Stimulated activated CD8-positive, alpha-beta memory T cell treated with anti-CD3 and anti-CD28 coated beads, Interleukin-15, amount 100 ng/mL, for 4 hours (primary cell): Measurements from ENCODE around the gene FBXW4.
"Not testable (repeated sequence)": the region's sequence is repeated elsewhere in the genome, so short reads cannot be mapped to it uniquely, and the experiment has no call there.

Source experiments
- DNase-seq, 2 donors: peaks; one replicate each; pipeline ENCODE4 v3.0.0-alpha.2; 2020; ENCODE audit warnings: low read depth in 2 of 2

Gene FBXW4

DNA sequence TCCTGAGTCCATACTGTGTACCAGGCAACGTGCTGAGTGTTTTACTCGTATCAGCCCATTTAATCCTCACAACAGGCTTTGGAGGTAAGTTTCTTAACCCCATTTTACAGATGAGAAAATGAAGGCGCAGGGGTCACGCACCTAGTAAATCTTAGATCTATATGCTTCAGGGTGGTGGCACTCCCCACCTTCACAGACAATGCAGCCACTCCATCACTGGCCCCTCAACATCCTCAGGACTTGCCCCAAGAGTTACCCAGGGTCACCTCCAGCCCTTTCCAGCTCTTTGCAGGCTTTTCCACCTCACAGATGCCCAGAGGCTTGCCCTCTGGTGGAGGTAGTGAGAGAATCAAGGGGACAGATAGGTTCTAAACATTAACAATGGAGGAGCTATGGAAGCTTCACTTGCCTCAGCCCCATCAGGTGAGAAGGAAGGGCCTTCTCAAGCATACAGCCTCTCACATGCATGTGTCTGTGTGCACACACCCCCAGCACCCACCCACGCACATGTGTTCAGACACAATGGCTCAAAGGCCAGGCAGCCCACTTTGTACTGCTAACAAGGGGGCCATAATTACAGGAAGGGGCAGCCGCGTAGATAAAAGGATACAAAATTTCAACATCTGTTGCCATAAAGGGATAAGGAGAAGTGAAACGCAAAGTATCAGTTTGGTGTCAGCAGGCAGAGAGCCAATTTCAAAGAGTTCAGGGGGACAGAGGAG is 77.7 kb downstream of the FBXW4 start:
- DNase-seq: no peak

GRCh38 chr10:101616415-101617101 is 78.4 kb downstream of the FBXW4 start:
- no peak for DNase-seq

DNA sequence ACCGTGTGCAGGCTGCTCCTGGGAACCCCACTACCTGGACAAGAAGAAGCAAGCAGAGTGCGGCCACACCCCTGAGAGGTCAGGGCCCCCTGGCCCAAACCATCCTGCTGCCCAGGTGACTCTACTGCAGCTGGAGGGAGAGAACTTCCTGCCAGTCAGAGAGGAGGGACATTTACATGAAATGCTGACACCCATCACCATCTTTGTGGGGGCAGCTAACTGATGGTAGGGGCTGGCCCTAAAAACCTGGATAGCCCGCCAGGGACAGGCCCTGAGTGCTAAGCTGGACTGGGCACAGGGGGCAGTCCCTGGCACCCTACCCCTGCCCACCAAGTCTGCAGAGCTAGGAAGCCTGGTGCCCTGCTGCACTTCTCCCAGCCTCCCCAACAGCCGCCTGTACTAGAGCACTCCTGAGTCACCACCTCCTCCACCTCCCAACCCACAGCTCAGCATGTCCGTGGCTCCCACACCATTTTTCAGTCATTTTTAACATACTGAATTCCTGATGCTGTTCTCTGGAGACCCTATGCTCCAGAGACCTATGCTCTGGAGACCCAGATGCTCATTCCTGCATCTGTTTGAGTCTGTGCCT is 79.3 kb downstream of the FBXW4 start:
- no peak for DNase-seq

- no peak for DNase-seq
Measured at GRCh38 chr10:101614663-101615524, 80.1 kb downstream of the FBXW4 start.

GRCh38 chr10:101613646-101614045 is 81.3 kb downstream of the FBXW4 start:
- no peak for DNase-seq

DNA sequence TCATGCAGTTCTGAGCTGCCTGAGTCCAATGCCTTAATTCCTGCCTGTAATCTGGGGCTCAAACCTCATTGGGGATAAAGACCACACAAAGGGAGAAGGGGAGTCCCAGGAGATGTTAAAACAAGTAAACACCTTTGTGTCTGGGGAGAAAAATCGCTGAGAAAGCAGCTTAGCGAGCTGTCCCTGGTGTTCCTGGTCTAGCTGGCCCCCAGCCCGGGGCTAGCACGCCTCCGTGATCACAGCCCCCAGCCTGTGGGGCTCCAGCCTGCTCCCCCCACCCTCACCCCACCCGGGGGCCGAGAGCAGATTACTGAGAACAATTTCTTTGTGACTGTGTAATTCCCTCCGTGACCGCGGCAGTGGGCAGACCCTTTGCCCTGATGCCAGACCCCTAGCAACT is 82.1 kb downstream of the FBXW4 start:
- DNase-seq: no peak

DNA sequence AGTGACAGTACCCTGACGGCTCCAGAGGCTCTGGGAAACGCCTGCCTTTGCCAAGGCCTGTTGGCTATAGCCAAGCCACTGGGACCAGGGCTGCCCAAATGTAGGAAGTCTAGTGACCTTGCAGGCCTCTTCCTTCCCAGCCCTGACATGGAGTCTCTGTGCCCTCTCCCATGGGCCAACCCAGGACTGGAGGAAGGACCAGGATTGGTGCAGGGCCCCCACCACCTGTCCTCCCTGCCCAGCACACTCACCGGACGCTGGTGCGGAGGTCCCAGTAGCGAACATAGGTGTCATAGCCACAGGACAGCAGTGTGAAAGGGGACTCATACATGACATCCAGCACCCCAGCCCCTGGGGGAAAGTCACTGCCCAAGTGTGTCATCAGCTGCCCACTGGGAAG is 82.9 kb downstream of the FBXW4 start:
- no peak for DNase-seq

- no peak for DNase-seq
Measured at GRCh38 chr10:101611096-101611905, 83.7 kb downstream of the FBXW4 start.

DNA sequence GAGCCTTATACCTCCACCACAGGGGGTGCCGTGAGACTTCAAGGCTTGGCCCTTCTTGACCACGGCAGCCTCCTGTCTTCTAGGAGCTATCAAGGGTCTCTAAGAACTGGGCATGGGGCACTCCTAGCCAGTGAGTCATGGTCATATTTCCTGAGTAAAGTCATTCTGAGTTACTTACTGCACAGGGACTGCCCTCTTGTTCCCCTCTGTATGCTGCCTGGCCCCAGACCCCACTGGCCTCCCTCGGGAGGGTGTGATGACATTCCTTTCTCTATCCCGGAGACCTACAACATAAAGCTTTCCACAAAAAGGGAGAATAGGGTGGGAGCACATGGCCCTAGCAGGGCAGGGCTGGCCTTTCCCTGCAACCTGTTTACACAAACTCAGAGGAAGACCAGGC is 85.5 kb downstream of the FBXW4 start:
- no peak for DNase-seq

DNA sequence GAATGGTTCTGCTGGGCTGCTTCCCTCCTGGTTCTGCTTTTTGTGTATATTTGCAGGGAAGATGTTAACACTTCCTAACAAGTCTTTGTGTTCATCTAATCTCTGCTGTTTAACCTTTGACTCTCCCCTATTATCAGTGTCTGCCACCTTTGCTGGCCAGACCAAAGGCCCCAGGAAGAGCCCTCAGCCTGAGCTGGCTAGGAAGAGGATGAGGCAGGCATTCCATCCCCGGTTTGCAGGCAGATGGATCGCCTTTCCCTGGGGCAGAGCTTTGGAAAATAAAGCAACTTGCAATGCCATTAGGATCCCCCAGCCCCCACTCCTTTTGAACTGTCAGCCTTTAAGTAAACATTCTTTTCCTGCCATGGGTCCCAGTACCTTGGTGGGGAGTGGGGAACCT is 87.8 kb downstream of the FBXW4 start:
- no peak for DNase-seq

DNA sequence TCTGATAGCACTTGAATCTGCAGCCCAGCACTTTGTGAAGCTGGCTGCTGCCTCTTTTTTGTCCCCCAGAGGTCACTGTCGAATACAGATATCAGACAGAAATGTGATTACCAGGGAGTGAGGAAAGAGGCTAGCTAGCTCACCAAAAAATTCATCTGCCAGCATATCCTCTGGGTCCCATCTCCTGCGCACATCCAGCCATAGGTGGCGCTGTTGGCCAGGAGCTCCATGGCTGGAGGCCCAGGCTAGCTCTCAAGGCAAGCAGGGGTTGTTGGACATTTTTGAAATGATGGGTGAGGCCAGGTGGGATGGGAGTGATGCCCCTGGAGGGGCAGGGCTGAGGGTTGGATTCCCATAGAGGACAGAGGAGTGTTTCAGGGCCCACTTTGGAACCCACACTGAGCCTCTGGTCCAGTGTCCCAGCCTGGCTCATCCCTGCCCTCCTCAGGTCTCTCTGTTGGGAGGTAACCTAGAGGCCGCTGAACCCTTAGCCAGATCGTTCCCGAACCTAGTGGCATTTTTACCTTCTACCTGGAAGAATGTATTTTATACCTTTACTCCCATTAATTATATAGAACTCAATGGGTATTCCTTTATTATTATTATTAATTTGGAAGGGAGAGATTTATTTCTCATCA is 92.1 kb downstream of the FBXW4 start:
- DNase-seq: peak in 1 of 2 donors; percentile 6

GRCh38 chr10:101601541-101601940 is 93.4 kb downstream of the FBXW4 start:
- no peak for DNase-seq

DNA sequence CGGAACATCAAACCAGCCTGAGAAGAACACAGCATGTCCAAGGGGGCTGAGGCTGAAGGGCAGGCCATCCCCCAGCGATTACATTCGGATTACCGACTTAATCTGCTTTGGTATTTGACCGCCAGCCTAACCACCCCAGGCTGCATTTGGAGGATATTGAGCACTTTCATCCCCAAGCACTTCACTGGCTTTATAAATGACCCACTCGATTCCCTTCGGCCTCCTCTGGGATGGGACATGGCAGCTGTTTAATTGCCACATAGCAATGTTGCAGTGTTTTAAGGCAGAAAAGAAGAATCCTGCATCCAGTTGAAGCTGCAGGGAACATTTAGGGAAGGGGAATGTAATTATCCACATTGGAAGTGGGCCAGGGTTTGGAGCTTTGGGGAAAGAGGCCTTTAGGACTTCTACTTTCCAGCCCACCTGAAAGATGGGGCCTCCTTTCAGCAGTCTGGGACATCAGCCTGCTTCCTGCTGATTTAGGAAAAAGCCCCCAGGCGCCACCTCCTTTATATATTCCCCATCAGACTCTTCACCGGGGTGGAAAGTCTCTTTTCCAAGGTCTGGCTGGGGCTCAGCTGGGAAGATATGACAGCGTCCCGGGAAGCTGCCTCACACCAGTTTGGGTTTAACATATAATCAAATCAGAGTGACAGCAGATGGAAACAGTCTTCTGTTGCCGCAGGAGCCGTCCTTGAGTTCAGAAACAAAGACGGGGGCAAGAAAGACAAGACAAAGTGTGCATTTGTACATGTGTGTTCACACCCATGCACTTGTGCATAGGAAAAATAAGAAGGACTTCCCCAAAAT is 97.7 kb downstream of the FBXW4 start:
- no peak for DNase-seq

DNA sequence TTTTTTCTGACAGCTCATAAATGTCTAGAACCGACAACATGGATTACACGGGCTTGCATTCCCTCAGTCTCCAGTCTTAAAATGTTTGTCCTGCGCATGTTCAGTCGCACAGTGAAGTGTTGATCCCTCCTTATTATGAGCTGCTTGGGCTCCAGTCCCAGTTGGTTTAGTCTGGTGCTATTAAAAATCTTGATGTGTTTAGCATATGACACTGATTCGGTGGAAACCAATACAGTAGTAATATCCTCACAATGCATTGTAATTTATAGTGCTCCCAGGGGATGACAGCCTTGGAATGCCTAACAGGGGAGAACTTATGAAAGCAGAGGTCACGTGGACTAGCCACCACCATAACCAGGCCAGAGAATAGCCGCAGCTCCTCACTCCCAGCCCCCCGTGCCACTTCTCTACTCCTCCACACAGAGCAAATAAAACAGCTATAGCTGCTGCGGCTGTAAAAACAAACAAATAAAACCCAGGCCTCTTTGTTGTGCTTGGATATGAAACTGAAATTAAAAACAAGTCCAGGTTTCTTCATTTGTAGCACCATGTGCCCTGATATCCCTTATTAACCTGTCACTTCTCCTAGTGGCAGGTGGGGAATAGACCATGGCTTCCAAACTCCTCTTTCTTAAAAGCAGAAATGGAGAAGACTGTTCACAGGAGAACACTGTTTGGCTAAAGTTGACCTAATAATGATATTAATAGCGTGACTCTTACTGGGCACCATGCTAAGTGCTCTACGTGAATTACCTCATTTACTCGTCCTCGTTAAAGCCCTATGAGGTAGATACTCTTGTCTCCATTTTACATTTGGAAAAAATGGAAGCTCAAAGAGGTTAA is 99.2 kb downstream of the FBXW4 start:
- no peak for DNase-seq

- not testable (repeated sequence) for DNase-seq
Measured at GRCh38 chr10:101593331-101593730, 101.6 kb downstream of the FBXW4 start.

DNA sequence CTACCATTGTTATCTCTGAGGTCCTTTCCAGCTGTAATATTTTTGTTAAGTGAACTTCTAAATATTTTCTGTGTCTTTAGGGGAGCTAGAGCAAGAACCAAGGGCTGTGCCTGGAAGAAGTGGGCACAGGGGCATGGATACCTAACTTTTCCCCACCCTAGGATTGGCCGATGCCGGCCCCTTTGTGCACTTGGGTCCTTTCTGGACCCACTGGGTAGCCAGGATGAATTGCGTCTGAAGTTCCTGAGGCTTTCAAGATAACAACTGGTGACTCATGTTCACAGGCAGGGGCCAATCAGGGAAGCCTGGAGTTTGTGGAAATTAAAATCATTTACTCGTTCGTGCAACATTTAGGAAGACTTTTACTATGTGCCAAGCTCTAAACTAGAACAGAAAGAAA is 106.1 kb downstream of the FBXW4 start:
- DNase-seq: no peak

DNA sequence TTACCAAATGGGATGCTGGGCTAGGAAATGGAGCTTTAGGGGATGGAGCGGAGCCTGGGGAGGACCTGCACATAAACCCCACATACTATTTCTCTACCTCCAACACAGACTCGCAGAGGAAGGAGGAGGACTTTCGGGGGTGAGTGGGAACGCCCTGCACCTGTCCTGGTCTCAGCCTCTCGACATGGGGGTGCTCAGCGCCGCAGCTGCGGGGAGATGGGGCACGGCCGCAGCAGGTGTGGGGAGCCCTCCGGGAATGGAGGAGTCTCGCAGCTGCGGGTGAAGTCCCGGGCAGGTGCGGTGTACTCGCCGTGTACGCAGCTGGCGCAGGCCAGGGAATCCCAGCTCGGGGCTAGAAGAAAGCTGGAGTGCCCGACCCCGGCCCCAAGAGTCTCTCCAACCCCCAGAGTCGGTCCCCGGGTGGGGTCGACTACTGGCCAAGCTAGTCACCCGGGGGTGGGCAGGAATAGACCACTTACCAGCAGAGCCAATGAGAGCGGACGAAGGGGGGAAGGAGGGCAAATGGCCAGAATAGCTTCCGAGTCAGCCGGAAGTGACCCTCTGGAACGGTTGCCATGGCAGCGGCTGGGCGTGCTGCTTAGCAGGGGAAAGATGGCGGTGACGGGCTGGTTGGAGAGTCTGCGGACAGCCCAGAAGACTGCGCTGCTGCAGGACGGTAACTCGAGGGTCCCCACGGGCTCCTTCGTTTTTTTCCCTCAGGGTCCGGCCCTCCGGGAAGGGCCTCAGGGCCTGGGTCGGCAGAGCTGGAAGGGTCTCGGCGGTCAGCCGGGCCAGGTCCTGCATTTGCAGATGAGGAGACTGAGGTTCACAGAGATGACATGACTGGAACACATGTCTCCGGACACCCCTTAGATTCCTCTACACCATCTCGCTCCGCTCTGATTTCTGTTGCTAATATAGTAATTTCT is 107.0 kb downstream of the FBXW4 start, which contains the start of the genes DPCD and POLL:
DPCD (plus strand) TSS at position 597 of the 929 bp plus-strand sequence; CDS start at position 613, 16 bp downstream.
POLL (minus strand) TSS at position 533 of the 929 bp plus-strand sequence. CDS start 897 bp downstream, outside the sequence.
- peak; percentile 76 to 82 for DNase-seq

- DNase-seq: no peak
Measured at GRCh38 chr10:101585841-101586240, 109.1 kb downstream of the FBXW4 start.
